Measurements from ENCODE around the gene GDF2. TPM values are rescaled to one million over a fixed set of nuclear protein-coding genes. Genes with fewer than 3 reads are reported as not detected.

GDF2 gene
- polyA plus RNA-seq, 4 donors = not detected

- no peak for DNase-seq (ENCODE audit: low read depth in 4 of 4, low spot score in 3 of 4)
Observed at GRCh38 chr10:47350671-47351640, 28.7 kb downstream of the GDF2 start.

- DNase-seq (ENCODE audit: low read depth in 4 of 4, low spot score in 3 of 4) = no peak
Observed at GRCh38 chr10:47351899-47352815, 29.9 kb downstream of the GDF2 start.

- DNase-seq (ENCODE audit: low read depth in 4 of 4, low spot score in 3 of 4) = no peak
Observed at GRCh38 chr10:47353351-47353750, 31.1 kb downstream of the GDF2 start.

GRCh38 chr10:47354165-47354564, 31.9 kb downstream of the GDF2 start:
- no peak for DNase-seq (ENCODE audit: low read depth in 4 of 4, low spot score in 3 of 4)

GRCh38 chr10:47354900-47355299, 32.6 kb downstream of the GDF2 start:
- no peak for DNase-seq (ENCODE audit: low read depth in 4 of 4, low spot score in 3 of 4)

GRCh38 chr10:47356708-47357107, 34.5 kb downstream of the GDF2 start:
- DNase-seq (ENCODE audit: low read depth in 4 of 4, low spot score in 3 of 4) = no peak

- no peak for DNase-seq (ENCODE audit: low read depth in 4 of 4, low spot score in 3 of 4)
Observed at GRCh38 chr10:47357131-47357582, 34.9 kb downstream of the GDF2 start.

- DNase-seq (ENCODE audit: low read depth in 4 of 4, low spot score in 3 of 4) = no peak
Observed at GRCh38 chr10:47357911-47358310, 35.7 kb downstream of the GDF2 start.

GRCh38 chr10:47358457-47358856, 36.2 kb downstream of the GDF2 start:
- DNase-seq (ENCODE audit: low read depth in 4 of 4, low spot score in 3 of 4) = no peak

GRCh38 chr10:47359101-47359500, 36.8 kb downstream of the GDF2 start:
- no peak for DNase-seq (ENCODE audit: low read depth in 4 of 4, low spot score in 3 of 4)

GRCh38 chr10:47359626-47360418, 37.6 kb downstream of the GDF2 start:
- no peak for DNase-seq (ENCODE audit: low read depth in 4 of 4, low spot score in 3 of 4)

GRCh38 chr10:47360419-47361040, 38.3 kb downstream of the GDF2 start:
- DNase-seq (ENCODE audit: low read depth in 4 of 4, low spot score in 3 of 4) = no peak

GRCh38 chr10:47361293-47361692, 39.0 kb downstream of the GDF2 start:
- no peak for DNase-seq (ENCODE audit: low read depth in 4 of 4, low spot score in 3 of 4)

- DNase-seq (ENCODE audit: low read depth in 4 of 4, low spot score in 3 of 4) = no peak
Observed at GRCh38 chr10:47362199-47362598, 39.9 kb downstream of the GDF2 start.

- no peak for DNase-seq (ENCODE audit: low read depth in 4 of 4, low spot score in 3 of 4)
Observed at GRCh38 chr10:47363781-47364180, 41.5 kb downstream of the GDF2 start.

GRCh38 chr10:47364366-47364765, 42.1 kb downstream of the GDF2 start:
- no peak for DNase-seq (ENCODE audit: low read depth in 4 of 4, low spot score in 3 of 4)

GRCh38 chr10:47364911-47365310, 42.7 kb downstream of the GDF2 start:
- no peak for DNase-seq (ENCODE audit: low read depth in 4 of 4, low spot score in 3 of 4)

GRCh38 chr10:47365431-47366180, 43.4 kb downstream of the GDF2 start:
- no peak for DNase-seq (ENCODE audit: low read depth in 4 of 4, low spot score in 3 of 4)

GRCh38 chr10:47366181-47366631, 44.0 kb downstream of the GDF2 start:
- no peak for DNase-seq (ENCODE audit: low read depth in 4 of 4, low spot score in 3 of 4)
